ENCODE data around the gene GMDS.

The GMDS gene

GRCh38 chr6:1625794-1626435 is 619.5 kb downstream of the GMDS start:
- no peak for DNase-seq (ENCODE audit: low spot score)

DNA sequence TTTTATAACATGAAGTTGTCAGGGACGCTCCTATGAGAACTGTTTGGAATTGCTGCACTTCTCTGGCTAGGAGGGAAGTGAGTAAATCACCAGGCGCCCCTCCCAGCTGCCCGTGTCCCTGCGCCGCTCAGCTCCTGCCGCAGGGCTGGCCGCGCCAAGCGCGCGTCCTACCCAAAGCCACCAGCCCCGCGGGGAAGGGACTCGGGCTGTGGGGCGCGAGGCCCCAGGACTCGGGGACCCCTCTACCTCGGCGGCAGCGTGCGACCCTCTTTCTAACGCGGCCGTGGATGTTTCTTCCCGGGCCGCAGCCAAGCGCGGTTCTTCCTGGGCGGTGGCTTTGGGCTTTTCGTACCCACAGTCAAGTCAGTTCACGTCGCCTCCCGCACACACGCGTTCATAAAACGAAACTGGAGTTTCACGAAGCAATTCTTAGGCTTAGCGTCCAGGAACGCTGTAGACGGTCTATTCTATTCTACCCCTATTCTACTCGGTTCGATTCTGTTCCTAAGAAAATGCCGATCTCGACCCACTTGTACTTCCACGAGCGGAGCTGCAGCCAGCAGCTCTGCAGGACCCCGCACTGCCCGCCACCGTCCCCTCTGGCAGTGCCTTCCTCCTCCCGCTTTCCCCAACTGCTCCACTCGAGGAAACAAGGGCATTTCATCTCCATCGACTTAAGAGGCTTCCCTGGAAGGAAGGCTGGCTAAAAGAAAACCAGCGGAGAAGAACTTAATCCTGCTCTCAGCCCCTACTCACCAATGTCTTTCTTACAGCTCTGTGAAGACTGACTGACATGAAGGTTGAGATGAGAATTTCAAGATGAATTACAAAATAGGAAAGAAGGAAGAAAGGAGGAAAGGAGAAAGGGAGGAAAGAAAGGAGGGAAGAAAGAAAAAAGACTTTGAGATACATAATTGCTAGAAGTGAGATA is 620.3 kb downstream of the GMDS start:
- no peak for DNase-seq (ENCODE audit: low spot score)

GRCh38 chr6:1624058-1624850 is 621.2 kb downstream of the GMDS start:
- DNase-seq (ENCODE audit: low spot score), result no peak

GRCh38 chr6:1623769-1624057 is 621.7 kb downstream of the GMDS start:
- DNase-seq (ENCODE audit: low spot score), result no peak

- DNase-seq (ENCODE audit: low spot score), result no peak
Observed at GRCh38 chr6:1622851-1623768, 622.3 kb downstream of the GMDS start.

- DNase-seq (ENCODE audit: low spot score), result no peak
Observed at GRCh38 chr6:1622220-1622850, 623.1 kb downstream of the GMDS start.

GRCh38 chr6:1621070-1621701 is 624.2 kb downstream of the GMDS start:
- DNase-seq (ENCODE audit: low spot score), result no peak

DNA sequence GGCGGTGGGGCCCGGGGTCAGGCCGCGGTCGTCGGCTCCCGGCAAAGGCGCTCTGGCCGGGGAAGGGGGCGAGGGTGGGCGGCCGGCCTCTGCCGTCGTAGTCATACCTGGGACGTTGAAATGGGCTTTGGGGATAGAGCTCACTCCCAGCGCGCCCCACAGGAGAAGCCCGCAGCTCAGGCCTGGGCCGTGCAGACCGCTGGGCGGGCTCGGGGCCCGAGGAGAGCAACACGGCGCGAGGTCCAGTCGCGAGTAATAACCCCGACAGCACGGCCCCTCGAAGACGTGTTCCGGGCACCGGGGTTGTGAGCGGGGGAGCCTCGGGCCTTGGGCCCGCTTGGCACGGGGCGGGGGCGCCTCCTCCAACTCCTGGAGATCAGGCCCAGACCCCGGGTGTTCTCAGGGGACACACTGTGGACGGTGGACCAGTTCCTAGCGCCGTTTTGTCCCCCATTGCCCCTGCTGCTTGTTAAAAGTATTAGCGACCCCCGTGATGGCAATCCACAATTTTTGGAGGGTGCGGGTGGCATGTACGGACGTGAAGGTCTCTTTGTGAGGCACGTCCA is 624.8 kb downstream of the GMDS start:
- DNase-seq (ENCODE audit: low spot score), result no peak

DNA sequence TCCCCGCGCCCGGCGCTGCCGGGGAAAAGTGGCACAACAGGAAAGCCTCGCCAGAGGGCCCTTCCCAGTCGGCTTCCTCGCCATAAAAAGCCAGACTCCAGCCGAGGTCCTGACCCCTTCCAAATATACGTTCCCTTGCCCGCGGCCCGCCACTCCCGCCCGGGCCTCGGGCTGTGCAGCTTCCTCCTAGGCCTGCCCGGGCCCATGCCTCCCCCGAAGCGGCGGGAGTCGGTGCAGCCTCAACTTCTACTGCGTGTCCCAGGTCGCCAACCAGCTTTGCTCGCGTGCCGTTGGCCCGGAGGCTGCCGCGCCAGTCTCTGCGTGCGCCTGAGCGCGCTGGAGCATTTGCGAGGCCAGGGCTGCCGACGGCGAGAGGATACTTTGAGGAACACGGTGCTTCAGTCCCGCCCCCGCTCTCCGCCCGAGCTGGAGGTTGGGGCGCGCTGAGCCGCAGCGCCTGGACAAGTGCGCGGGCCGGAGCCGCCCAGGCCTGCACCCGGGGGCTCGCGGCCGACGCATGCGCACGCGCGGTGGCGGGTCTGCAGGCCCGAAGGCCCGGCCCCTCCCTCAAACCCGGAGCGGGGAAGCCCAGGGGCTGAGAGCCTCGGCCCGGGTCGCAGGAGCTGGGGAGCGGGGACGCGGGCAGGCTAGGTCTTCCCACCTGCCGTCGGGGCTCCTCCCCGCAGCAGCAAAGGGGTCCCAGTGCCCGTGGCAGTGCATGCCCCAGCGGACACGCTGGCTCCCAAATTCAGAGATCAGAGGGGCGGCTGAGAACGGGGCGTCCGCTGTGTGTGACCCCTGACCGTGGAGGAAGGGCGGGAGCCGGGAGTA is 625.5 kb downstream of the GMDS start:
- no peak for DNase-seq (ENCODE audit: low spot score)

GRCh38 chr6:1619098-1619672 is 626.2 kb downstream of the GMDS start:
- DNase-seq (ENCODE audit: low spot score), result no peak

DNA sequence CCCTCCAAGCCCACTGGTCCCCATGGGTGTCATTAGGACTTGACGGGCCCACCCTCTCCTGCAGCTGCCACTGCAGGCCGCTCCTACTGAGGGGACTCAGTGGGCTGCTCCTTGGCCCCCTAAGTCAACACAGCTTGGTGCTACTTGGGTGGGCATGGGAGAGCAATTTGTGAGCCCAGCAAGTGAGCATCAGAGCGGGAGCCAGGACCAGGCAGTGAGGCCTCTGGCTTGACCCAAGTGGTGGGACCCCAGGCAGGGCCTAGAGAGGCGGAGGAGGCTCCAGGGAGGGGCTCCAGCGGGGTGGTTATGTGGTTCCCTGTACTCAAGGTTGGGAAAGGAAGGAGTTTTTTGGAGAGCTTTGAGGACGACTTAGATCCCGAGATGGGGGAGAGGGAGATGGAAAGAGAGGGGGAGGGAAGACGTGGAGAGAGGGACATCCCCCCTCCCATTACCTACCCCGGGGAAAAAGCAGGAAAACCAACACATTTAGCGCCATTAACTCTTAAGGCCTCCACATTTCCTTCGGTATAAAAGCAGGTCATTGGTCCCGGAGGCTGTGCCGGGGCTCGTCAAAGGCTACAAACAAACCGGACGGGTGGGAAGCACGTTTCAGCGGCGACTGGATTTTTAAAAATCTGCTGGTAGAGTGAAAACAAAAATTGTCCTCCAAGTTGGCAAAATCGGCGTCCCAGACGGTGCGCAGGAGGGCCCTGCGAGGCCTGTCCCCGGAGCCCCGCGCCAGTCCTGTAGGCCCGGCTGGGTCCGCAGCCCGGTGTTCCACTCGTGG is 626.9 kb downstream of the GMDS start:
- no peak for DNase-seq (ENCODE audit: low spot score)

GRCh38 chr6:1617466-1618310 is 627.7 kb downstream of the GMDS start:
- DNase-seq (ENCODE audit: low spot score), result no peak

GRCh38 chr6:1616701-1617463 is 628.5 kb downstream of the GMDS start:
- DNase-seq (ENCODE audit: low spot score), result no peak

DNA sequence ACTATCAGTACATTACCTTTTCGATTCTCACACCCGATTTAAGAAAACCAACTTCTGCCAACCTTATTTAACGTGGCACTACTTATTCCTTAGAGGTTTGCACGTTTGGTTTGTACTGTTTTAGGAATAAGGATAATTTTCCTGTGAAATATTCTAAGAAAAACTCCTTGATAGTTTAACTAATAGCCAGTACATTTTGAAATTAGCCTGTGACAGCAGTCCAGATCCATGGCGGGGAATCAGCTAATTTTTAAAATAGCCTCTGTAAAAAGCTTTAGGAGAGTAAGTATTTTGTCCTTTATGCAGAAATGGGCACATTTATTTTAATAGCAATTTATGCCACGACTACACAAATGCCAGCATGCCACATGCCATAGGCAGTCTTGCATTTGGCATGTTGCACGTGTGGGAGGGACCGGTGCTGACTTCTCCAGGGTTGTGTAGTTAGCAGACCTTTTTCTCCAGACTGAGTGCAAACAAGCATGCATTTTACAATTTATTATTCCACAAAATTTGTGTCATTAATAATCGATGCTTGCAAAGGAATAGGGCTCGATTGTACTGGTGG is 629.5 kb downstream of the GMDS start:
- DNase-seq (ENCODE audit: low spot score), result no peak

DNA sequence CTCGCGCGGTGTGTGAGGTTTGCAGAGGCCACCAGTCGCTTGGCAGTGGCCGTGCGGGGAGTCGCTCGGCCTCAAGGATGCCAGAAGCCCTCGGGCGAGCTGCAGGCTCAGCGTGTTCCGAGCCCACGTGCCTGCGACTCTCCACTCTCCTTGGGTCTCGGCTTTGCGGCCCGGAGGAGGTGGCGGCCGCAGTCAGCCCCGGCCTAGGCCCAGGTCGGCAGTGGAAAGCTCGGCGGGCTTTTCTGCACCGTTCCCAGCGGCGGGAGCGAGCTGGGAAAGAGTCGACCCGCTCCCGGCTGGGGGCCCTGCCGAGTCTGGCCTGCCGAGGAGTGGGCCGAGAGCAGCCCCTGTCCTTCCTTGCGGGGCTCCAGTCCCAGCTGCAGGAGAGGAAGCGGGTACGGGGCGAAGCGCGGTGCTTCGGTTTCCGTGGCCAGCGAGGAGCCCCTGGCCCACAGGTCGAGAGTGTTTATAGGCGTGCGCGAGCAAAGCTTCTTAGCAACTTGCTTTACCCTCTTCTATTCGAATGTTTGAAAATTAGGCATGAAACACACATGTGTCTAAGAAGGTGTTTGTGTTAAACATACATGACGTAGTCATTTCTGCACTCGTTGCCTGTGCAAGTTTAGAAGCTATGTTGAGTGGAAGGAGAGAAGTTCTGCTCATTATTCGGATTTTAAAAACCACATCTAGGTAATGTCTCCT is 630.1 kb downstream of the GMDS start:
- DNase-seq (ENCODE audit: low spot score), result no peak
